H9 (cell line): Measurements from ENCODE around the gene B3GNT9. TPM values are rescaled to one million over a fixed set of nuclear protein-coding genes. Genes with fewer than 3 reads are reported as not detected.

ENCODE experiments used
- DNase-seq: peaks from one replicate; pipeline ENCODE4 v3.0.0-alpha.2; 2017
- H2AFZ ChIP-seq: one replicate; pipeline ENCODE4 v1.6.1; 2013; ENCODE audit warnings: mild to moderate bottlenecking, low read length, control low read depth, moderate library complexity
- H2AK5ac ChIP-seq: 2 replicates; pipeline ENCODE4 v1.6.1; 2013; ENCODE audit warnings: low read length, control low read depth, mixed read lengths; ENCODE audit not compliant: insufficient read length
- H2BK120ac ChIP-seq: one replicate; pipeline ENCODE4 v1.6.1; 2013; ENCODE audit warnings: low read depth, mild to moderate bottlenecking, low read length, control low read depth, inconsistent platforms; ENCODE audit not compliant: poor library complexity, severe bottlenecking
- H2BK12ac ChIP-seq: 2 replicates; pipeline ENCODE4 v1.6.1; 2013; ENCODE audit warnings: low read length, control low read depth, mixed read lengths, low read depth; ENCODE audit not compliant: insufficient read length
- H2BK15ac ChIP-seq: 2 replicates; pipeline ENCODE4 v1.6.1; 2013; ENCODE audit warnings: low read depth, low read length, control low read depth
- H2BK20ac ChIP-seq: one replicate; pipeline ENCODE4 v1.6.1; 2013; ENCODE audit warnings: low read depth, mild to moderate bottlenecking, low read length, control low read depth, inconsistent platforms; ENCODE audit not compliant: poor library complexity, severe bottlenecking
- H2BK5ac ChIP-seq: 2 replicates; pipeline ENCODE4 v1.6.1; 2013; ENCODE audit warnings: low read length, control low read depth, mixed read lengths; ENCODE audit not compliant: insufficient read length
- H3K14ac ChIP-seq: 2 replicates; pipeline ENCODE4 v1.6.1; 2013; ENCODE audit warnings: low read length, control low read depth; ENCODE audit not compliant: insufficient read depth
- H3K18ac ChIP-seq: 2 replicates; pipeline ENCODE4 v1.6.1; 2013; ENCODE audit warnings: low read depth, mild to moderate bottlenecking, mixed read lengths, low read length, control low read depth; ENCODE audit not compliant: insufficient read length
- H3K23ac ChIP-seq: 2 replicates; pipeline ENCODE4 v1.6.1; 2013; ENCODE audit warnings: low read length, control low read depth, mixed read lengths, low read depth; ENCODE audit not compliant: insufficient read length
- H3K23me2 ChIP-seq: 2 replicates; pipeline ENCODE4 v1.6.1; 2013; ENCODE audit warnings: low read depth, mild to moderate bottlenecking, mixed read lengths, low read length, control low read depth; ENCODE audit not compliant: insufficient read length, poor library complexity, severe bottlenecking
- H3K27ac ChIP-seq: 2 replicates; pipeline ENCODE4 v1.5.1; 2013; ENCODE audit warnings: low read length, control low read depth, mixed read lengths, low read depth; ENCODE audit not compliant: insufficient read length
- H3K27me3 ChIP-seq: 2 replicates; pipeline ENCODE4 v1.6.1; 2013; ENCODE audit warnings: low read length, control low read depth, inconsistent platforms; ENCODE audit not compliant: insufficient read depth
- H3K4ac ChIP-seq: 2 replicates; pipeline ENCODE4 v1.6.1; 2013; ENCODE audit warnings: low read depth, mild to moderate bottlenecking, control low read depth, inconsistent platforms, low read length, moderate library complexity
- H3K4me1 ChIP-seq: 2 replicates; pipeline ENCODE4 v1.6.1; 2013; ENCODE audit warnings: low read length, control low read depth, inconsistent platforms; ENCODE audit not compliant: insufficient read depth
- H3K4me2 ChIP-seq: 2 replicates; pipeline ENCODE4 v1.6.1; 2013; ENCODE audit warnings: low read length, control low read depth, mixed read lengths; ENCODE audit not compliant: insufficient read length, insufficient read depth
- H3K56ac ChIP-seq: 2 replicates; pipeline ENCODE4 v1.6.1; 2013; ENCODE audit warnings: low read depth, mild to moderate bottlenecking, mixed read lengths, low read length, control low read depth; ENCODE audit not compliant: insufficient read length
- H3K79me1 ChIP-seq: 2 replicates; pipeline ENCODE4 v1.6.1; 2013; ENCODE audit warnings: low read depth, mild to moderate bottlenecking, moderate library complexity, low read length, control low read depth, inconsistent platforms; ENCODE audit not compliant: insufficient read depth, poor library complexity, severe bottlenecking
- H3K79me2 ChIP-seq: 2 replicates; pipeline ENCODE4 v1.6.1; 2013; ENCODE audit warnings: low read length, control low read depth, inconsistent platforms; ENCODE audit not compliant: insufficient read depth
- H3K9ac ChIP-seq: 2 replicates; pipeline ENCODE4 v1.6.1; 2013; ENCODE audit warnings: low read length, control low read depth, mixed read lengths; ENCODE audit not compliant: insufficient read length; ENCODE audit errors: extremely low read depth
- H3K9me3 ChIP-seq: one replicate; pipeline ENCODE4 v1.6.1; 2013; ENCODE audit warnings: low read depth, low read length, inconsistent platforms; ENCODE audit not compliant: control insufficient read depth
- H3T11ph ChIP-seq: one replicate; pipeline ENCODE4 v1.6.1; 2013; ENCODE audit warnings: mild to moderate bottlenecking, low read length, control low read depth, inconsistent platforms
- H4K20me1 ChIP-seq: one replicate; pipeline ENCODE4 v1.6.1; 2013; ENCODE audit not compliant: control insufficient read depth, insufficient read length, insufficient read depth
- H4K5ac ChIP-seq: 2 replicates; pipeline ENCODE4 v1.6.1; 2013; ENCODE audit warnings: low read depth, mild to moderate bottlenecking, mixed read lengths, low read length, control low read depth; ENCODE audit not compliant: insufficient read length
- H4K8ac ChIP-seq: replicated peaks from 2 replicates; pipeline ENCODE4 v1.6.1; 2013; ENCODE audit warnings: low read length, control low read depth, mixed read lengths, low read depth; ENCODE audit not compliant: insufficient read length
- H4K91ac ChIP-seq: 2 replicates; pipeline ENCODE4 v1.6.1; 2013; ENCODE audit warnings: low read depth, mild to moderate bottlenecking, moderate library complexity, mixed read lengths, low read length, control low read depth; ENCODE audit not compliant: insufficient read length
- H3K27ac Mint-ChIP-seq, 3 experiments: 2 replicates in 2 of 3; 3 replicates in 1 of 3; pipeline ENCODE4 v1.8.0; 2020 to 2021; ENCODE audit warnings: mixed read lengths in 3 of 3, mild to moderate bottlenecking in 1 of 3, moderate library complexity in 1 of 3
- H3K27me3 Mint-ChIP-seq: 2 replicates; pipeline ENCODE4 v1.8.0; 2021; ENCODE audit warnings: low read depth, mild to moderate bottlenecking, moderate library complexity, mixed read lengths
- H3K36me3 Mint-ChIP-seq, 3 experiments: 2 replicates in 2 of 3; 3 replicates in 1 of 3; pipeline ENCODE4 v1.8.0; 2020 to 2021; ENCODE audit warnings: low read depth in 3 of 3, mixed read lengths in 3 of 3; ENCODE audit not compliant: insufficient read depth in 1 of 3
- H3K4me1 Mint-ChIP-seq, 2 experiments: 2 replicates each; pipeline ENCODE4 v1.8.0; 2020; ENCODE audit warnings: mixed read lengths in 2 of 2
- H3K4me3 Mint-ChIP-seq, 2 experiments: 2 replicates in 1 of 2; 3 replicates in 1 of 2; pipeline ENCODE4 v1.8.0; 2020 to 2021; ENCODE audit warnings: mild to moderate bottlenecking in 2 of 2, mixed read lengths in 2 of 2, moderate library complexity in 1 of 2
- H3K9me3 Mint-ChIP-seq, 2 experiments: 2 replicates in 1 of 2; 3 replicates in 1 of 2; pipeline ENCODE4 v1.8.0; 2020; ENCODE audit warnings: mild to moderate bottlenecking in 2 of 2, mixed read lengths in 2 of 2, moderate library complexity in 1 of 2
- WGBS: extraction: QIAGEN DNeasy Blood & Tissue Kit; methylation state at CpG from one replicate; pipeline ENCODE4 v1.1.7; 2013; ENCODE audit warnings: missing lambda C conversion rate, low lambda C conversion rate, mixed read lengths; ENCODE audit not compliant: insufficient read length; ENCODE audit errors: extremely low coverage; 5-methylcytosine and 5-hydroxymethylcytosine counted together
- total RNA-seq: library from RNA; stranded (reverse); gene quantifications from 2 replicates; pipeline ENCODE4 v1.2.1, GENCODE V29; 2021
- TF ChIP-seq, protein P1 (sequence below): fragments of 200-600 bp; sonication (generic); conservative IDR thresholded peaks from 3 replicates; pipeline ENCODE4 v1.8.0; 2021; ENCODE audit warnings: antibody characterized with exemption, mild to moderate bottlenecking

The B3GNT9 gene
- total RNA-seq, 1 experiment from 2014 or later, result 11.2 TPM

DNA sequence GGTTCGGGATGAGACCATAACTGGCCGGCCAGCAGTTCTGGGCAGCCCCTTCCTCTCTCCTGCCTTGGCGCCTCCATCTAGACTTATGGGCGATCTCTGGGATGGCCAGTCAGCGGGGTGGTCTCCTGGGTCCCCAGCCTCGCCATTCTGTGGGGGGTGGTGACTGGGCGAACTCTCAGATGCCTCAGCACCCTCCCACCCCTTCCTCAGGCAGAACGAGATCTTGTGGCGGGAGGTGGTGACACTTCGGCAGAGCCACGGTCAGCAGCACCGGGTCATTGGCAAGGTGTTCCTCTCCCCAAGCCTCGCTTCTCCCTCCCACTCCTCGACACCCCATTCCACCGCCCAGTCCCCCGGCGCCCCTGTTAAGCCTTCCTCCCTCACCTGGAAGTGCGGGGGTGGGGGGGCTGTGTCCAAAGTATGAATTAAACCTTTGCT, 15.3 kb upstream of the B3GNT9 start:
- peaks cover 18 to 56% of the 10 kb centered on the region in 2 experiments for H3K4me1 Mint-ChIP-seq
- H2BK120ac ChIP-seq, result no peak overlapping the region
- no peak overlapping the region for H2BK15ac ChIP-seq
- H3K79me1 ChIP-seq, result no peaks in the 10 kb centered on the region
- peaks cover 14% of the 10 kb centered on the region for H3K23me2 ChIP-seq
- H4K91ac ChIP-seq, result no peak overlapping the region
- peak overlapping the region; percentile 13 for H3K4me2 ChIP-seq
- no CpG with 5 or more reads among the region's 18 CpGs for WGBS
- TF ChIP-seq, protein P1, sequence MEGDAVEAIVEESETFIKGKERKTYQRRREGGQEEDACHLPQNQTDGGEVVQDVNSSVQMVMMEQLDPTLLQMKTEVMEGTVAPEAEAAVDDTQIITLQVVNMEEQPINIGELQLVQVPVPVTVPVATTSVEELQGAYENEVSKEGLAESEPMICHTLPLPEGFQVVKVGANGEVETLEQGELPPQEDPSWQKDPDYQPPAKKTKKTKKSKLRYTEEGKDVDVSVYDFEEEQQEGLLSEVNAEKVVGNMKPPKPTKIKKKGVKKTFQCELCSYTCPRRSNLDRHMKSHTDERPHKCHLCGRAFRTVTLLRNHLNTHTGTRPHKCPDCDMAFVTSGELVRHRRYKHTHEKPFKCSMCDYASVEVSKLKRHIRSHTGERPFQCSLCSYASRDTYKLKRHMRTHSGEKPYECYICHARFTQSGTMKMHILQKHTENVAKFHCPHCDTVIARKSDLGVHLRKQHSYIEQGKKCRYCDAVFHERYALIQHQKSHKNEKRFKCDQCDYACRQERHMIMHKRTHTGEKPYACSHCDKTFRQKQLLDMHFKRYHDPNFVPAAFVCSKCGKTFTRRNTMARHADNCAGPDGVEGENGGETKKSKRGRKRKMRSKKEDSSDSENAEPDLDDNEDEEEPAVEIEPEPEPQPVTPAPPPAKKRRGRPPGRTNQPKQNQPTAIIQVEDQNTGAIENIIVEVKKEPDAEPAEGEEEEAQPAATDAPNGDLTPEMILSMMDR, result no peak
- no peaks in the 10 kb centered on the region for H3K79me2 ChIP-seq
- H3K9ac ChIP-seq, result no peak overlapping the region
- H3K9me3 ChIP-seq, result no peaks in the 10 kb centered on the region
- H3T11ph ChIP-seq, result no peak overlapping the region
- no peak overlapping the region for H2AFZ ChIP-seq
- H3K27me3 Mint-ChIP-seq, result peaks cover 92% of the 10 kb centered on the region
- no peaks in the 10 kb centered on the region; a peak in 1 of 7 replicates for H3K36me3 Mint-ChIP-seq
- H3K27ac Mint-ChIP-seq, result no peak overlapping the region
- H2AK5ac ChIP-seq, result no peak overlapping the region
- no peaks in the 10 kb centered on the region for H4K20me1 ChIP-seq
- H3K9me3 Mint-ChIP-seq, result peaks cover 3 to 4% of the 10 kb centered on the region in 2 experiments; a peak in 3 of 5 replicates
- peaks cover 2% of the 10 kb centered on the region; the same call in 1 of the 2 replicates for H3K4me1 ChIP-seq
- H2BK5ac ChIP-seq, result no peak overlapping the region
- no peak overlapping the region for H2BK20ac ChIP-seq
- no peak overlapping the region for H3K23ac ChIP-seq
- peaks cover 84% of the 10 kb centered on the region for H3K27me3 ChIP-seq
- no peak overlapping the region; the same call in 1 of the 2 replicates for H3K14ac ChIP-seq
- no peak overlapping the region for H3K4ac ChIP-seq
- no peak overlapping the region for H2BK12ac ChIP-seq
- H3K18ac ChIP-seq, result no peak overlapping the region
- H4K8ac ChIP-seq, result no peak overlapping the region
- no peak overlapping the region for H4K5ac ChIP-seq
- DNase-seq, result no peak
- no peak overlapping the region for H3K27ac ChIP-seq
- peak overlapping the region in 1 of 2 experiments; percentile 66; a peak in 3 of 5 replicates for H3K4me3 Mint-ChIP-seq
- H3K56ac ChIP-seq, result no peak overlapping the region
